COLO668 (cell line): ENCODE results near the gene SIGLEC15.
"Not testable (repeated sequence)": the region's sequence is repeated elsewhere in the genome, so short reads cannot be mapped to it uniquely, and the experiment has no call there.

Experiments
- DNase-seq: peaks from one replicate; lab custom pipeline; 2025; ENCODE audit not compliant: unreplicated experiment; lab: John Stamatoyannopoulos, UW

SIGLEC15 gene

DNA sequence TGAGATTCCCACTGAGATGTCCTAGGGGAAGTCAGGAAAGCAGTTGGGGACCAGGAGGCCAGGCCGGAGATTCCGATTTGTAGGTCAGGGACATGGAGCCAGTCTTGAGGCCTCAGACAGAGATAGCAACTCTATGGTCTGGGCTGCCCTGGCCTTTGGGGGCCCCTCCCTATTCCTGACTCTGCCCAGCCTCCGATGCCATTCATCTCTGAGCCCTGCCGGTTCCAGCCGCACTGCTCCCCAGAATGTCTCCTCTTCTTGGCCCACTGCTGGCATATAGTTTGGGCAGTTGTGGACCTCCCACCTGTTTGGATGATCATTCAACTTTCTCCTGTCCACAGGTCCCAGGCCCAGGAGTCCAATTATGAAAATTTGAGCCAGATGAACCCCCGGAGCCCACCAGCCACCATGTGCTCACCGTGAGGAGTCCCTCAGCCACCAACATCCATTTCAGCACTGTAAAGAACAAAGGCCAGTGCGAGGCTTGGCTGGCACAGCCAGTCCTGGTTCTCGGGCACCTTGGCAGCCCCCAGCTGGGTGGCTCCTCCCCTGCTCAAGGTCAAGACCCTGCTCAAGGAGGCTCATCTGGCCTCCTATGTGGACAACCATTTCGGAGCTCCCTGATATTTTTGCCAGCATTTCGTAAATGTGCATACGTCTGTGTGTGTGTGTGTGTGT is 16.4 kb downstream of the SIGLEC15 start:
- DNase-seq, result no peak

DNA sequence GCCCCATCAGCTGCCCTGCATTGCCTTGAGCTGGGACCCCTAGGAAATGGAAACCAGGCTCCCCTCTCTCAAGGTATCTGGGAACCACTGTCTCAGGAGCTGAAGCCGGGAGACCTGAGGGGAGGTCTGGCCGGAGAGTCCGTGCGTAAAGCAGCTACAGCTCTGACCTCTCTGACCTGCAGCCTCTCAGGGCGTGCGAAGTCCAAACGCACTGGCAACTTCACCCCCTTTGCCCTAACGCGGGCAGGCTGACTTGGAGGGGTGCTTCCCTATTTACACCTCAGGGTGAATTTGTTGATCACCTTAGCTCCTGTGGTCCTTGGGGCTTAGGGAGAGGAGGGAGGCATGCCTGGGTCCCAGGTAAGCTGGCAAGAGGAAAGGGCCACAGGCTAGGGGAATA is 17.5 kb downstream of the SIGLEC15 start:
- DNase-seq, result no peak

DNA sequence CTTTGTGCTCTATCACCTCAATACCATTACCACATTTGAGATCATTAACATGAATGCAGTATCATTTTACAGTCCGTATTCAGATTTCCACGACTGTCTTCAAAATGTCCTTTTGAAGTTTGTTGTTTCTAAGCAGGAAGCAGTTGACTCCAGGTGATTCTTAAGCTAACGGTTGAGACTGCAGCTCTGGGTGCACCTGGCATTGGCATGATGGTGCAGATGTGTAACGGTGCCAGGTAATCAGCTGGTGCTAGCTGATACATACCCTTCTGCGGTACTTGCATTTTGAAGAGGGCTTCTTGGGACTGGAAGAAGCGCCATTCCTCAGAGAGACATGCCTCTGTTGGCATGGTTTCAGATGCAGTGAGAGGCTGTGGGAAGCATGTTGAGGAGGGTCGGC is 19.5 kb downstream of the SIGLEC15 start:
- no peak for DNase-seq

DNA sequence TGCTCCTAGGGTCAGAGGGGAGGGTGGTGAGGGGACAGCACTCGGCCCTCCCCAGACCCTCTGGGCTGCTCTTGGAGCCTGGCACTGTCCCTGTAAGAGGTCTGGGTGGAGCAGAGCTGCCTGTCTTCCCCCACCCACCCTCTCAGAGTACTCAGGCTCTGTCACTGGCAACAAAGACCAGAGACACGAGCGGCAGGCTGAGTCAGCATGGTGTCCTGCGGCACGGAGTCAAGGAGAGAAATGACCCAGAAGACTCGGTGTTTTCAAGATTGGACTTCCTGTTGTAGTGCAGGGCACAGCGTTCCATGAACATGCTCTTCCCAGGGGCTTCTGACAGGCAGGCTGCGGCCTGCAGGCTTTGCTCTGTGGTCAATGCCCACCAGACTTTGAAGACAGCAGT is 19.9 kb downstream of the SIGLEC15 start:
- DNase-seq, result no peak

DNA sequence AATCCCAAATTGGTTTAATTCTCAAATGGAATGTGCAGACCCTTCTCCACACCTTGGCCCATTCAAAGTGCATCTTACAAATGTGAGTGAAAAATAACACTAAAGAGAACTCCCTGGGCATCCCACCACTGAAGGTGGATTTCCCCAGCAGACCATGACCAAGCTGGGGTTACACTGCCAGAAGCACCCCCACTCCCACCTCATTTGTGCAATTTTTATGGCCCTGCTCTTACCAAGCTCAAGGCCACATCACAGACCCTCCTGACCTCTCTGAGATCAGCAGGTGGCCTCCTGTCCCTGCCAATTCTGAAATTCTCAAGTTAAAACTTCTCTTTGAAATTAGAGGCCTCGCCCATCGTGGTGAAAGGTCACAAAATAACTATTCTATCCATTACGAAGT is 21.6 kb downstream of the SIGLEC15 start:
- no peak for DNase-seq

DNA sequence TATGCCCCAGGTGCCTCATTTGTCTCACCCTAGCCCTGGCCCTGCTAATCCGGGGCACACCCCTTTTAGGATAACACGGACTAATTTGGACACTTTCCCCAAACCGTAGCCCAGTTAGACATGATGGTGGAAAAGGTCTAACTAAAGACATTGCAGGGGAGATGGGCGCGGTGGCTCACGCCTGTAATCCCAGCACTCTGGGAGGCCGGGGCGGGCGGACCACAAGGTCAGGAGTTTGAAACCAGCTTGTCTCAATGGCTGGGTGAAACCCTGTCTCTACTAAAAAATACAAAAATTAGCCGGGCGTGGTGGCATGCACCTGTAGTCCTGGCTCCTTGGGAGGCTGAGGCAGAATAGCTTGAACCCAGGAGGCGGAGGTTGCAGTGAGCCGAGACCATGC is 23.2 kb downstream of the SIGLEC15 start:
- DNase-seq, result not testable (repeated sequence)

DNA sequence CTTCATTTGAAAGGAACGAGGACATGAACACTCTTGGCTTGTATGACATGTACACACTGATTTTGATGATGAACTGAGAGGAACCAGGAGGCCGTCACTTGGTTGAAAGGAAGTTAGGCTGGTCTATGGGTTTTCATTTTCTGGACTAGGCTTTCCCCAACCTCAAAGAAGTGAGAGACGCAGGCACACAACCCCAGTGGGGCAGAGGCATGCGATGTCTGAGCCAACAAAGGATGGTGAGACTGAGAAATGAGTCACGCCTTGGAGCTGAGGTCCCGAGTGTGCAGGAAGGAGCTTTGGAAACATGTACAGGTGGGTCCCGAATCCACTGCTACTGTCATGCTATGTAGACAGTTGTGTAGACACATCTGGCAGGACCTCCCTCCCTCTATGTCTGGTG is 24.1 kb downstream of the SIGLEC15 start:
- no peak for DNase-seq

DNA sequence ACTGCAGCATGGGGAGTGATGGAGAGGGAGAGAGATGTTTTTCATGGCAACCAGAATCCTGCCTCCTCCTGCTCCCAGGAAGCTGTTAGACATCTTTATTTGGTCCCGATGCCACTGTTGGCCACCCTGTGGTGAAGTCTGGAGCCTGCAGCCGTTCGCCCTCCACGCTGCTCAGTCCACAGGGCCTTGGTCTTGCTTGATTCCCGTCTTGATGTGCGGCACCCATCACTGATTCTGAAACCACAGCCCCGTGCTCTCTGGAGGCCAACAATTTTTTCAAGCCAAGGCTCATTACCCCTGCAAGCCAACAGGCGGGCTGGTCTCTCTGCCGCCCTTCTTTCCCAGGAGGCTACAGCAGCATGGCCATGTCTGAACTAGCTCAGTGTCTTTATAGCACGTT is 24.5 kb downstream of the SIGLEC15 start:
- DNase-seq, result no peak

DNA sequence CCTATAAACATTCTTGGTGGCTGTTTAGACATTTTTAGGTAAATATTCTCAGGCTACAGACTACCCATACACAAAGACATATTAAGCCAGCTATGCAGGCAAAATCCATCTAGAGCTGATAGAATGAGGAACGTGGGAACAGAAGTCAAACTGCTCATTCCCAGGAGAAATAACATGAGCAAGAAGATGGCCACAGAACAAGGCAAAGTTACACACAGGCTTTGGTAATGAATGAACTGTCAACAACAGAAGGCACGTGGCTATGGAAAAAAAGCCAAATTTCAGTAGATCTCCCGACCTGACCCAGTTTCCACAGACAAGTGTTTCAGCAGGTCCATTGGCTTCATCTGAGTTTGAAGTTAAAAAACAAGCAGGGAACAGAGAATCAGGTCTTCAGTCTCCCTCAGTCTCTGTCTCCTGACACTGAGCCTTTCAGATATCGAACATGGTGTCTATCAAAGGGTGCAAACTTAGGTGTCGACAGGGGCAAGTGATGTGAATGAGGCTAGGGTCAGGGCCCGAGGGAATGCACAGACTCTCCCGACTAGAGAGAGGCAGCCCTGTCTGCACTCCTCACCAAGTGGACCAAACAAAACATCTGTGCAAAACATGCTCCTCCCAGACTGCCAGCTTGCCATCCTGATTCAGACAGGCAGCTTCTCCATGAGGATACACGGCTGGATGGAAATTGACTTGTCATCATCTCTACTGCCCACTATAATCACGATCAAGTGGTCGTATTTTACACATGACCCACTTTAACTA is 25.9 kb downstream of the SIGLEC15 start:
- DNase-seq, result no peak

DNA sequence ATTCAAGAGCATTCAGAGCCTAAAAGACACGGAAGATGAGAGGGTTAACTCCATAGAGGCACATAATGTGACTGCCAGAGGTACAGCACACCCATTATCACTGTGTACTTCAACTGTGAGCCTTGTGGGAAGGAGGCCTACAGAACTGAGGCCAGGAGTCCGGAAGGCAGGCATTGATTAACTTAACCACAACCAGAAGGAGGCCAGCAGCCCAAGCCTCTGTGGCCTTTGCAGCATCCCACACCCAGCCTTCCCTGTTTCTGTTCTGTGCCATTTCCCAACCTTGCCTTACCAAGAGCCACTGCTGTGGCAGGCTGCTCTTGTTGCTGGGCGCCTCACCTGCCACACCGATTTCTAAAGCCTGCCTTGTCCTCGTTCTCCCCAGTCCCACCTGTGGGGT is 27.2 kb downstream of the SIGLEC15 start:
- no peak for DNase-seq

DNA sequence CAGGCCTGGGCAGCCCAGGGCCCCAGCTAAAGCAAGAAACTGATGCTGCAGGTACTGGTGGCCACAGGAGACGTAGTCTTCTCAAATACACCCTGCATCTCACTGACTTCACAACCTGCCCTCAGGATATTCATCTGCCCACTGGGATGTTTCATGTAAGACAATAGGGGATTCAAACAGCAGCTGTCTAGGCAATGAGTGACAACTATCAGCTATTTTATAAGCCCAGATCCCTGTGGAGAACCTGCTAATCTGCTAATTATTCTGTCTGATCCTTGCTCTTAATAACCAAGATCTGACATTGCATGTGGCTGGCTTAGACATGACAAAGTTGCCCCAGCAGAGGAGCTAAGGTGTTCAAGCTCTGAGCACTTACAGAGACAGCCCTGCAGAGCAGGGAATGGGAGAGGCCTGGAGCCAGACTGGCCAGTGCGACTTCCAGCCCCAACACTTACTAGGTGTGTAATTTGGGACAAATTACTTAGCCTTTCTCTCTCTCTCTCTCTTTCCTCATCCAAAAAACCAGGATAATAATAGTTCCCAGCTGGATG is 28.6 kb downstream of the SIGLEC15 start:
- no peak for DNase-seq

DNA sequence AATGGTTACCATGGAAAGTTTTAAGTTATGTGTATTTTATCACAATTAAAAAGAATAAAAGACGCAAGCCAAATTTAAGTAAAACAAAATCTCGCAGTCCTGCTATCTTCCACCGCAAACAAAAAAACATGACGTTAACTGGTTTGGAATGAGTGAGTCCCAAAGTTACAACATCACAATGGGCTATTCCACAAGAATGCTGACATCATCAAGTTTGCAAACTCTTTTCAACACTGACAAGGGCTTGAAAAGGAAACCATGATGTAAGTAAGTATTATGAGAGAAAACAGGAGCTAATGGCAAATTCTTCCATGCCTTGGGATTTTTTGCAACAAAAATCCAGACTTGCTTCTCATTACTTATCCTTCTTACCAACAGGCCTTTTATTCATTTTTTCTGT is 31.1 kb downstream of the SIGLEC15 start:
- no peak for DNase-seq

DNA sequence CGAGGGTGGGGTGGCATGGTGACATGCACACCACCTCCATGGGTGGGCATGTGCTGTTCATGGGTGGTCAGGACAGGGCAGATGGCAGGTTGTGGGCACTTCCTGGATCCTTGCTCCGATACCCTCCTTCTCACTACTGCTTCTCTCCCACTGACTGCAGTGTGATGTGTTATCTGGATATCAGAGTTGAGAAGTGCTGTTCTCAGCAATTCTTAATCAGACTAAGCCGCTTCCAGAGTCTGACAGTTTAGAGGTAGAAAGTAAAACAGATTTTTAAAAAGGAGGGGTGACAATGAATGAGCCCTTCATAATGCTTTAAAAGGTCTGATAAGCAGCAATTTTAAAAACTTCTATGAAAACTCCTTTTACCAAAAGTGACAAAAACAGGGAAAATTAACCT is 33.9 kb downstream of the SIGLEC15 start:
- DNase-seq, result no peak

DNA sequence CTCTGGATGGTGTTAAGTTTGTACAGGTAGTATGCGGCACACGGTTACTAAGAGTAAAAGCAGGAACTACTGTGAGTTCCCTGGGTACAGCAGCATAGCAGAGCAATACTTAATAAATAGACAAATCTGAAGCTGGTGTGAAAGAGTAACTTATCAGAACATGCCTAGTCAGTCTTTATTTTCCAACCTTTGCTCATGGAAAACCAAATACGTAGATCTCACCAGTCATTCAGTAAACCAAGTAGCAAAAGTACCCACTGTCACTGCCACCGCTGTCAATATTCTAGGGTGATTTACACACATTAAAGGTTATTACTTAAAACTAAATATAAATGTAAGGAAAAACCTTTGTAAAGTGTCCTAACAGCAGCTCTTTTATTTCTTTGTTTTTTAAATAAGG is 35.0 kb downstream of the SIGLEC15 start:
- no peak for DNase-seq

DNA sequence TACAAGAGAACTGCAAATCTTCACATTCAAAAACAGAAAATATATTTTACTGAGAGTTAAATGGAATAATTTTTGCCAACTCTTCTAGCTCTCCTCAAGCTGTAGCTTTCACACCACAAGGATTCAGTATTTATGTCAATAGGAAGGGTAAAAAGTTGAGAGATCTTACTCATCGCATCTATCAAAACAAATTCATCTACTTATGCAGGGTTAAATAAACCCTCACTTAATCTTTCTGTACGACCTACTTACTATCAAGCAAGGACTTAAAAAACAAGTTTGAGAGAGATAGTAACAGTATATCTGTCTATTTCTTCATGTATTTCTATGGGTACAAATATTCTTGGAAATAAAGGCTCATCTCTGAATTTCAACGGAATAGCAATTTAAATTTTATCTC is 35.5 kb downstream of the SIGLEC15 start:
- DNase-seq, result no peak

DNA sequence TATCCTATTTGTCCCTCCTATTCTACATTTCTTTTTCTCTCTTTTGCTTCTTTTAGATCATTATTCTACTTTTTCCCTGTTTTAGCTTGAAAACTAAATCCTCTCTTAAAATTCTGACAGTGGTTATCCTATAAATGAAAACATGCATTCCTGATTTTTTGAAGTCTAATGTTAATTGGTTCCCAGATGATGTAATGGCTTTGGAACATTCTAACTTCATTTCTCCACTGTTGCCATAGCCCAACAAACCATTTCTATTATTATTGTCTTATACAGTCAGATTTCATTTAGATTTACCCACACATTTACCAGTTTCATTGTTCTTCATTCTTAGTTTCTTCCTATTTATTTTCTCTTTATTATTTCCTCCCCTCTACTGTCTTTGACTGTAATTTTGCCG is 36.5 kb downstream of the SIGLEC15 start:
- no peak for DNase-seq

DNA sequence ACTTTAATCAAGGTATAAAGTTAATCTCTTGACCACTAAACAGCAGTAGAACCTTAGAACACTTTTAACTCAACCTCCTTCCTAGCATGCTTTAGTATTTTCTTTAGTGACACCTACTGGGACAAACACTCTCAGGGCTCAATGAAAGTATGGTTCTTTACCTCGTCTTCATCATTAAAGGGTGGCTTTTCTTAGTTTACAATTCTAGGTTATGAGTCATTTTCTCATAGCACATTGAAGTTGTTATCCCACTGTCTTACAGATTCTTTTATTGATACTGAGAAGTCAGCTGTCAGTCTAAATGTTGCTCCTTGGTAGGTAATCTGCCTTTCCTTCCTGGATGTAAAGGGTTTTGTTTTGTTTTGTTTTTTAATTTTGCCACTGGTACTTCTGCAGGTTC is 38.0 kb downstream of the SIGLEC15 start:
- no peak for DNase-seq

DNA sequence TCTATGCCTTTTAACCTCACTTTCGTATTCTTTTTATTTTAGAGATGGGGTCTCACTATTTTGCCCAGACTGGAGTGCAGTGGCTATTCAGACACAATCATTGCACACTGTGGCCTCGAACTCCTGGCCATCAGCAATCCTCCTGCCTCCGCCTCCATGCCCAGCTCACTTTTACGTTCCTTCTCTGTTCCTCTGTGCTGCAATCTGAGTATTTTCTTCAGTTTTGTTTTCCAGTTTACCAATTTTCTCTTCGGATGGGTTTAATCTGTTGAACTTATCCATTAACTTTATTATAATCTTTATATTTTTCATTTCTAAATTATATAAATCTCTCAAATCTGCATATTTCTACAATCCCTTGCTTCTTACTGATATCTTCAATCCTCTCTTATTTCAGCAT is 38.6 kb downstream of the SIGLEC15 start:
- DNase-seq, result no peak

DNA sequence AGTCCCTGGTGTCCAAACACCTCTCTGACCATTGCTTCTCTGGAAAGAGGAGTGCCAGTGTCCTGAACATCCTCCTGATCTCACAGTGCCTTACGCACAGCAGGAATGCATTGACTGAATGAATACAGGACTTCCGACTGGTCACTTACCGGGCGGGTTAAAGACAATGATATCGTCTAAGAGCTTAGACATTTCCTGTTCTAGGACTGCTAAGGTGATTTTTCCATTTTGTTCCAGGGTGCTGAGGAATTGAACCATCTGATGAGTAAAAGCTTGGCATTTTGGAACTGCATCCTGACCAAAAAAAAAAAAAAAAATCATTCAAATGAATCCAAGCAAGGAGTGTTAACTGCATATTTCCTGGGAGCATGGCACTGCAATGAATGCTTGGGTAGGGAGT is 40.0 kb downstream of the SIGLEC15 start:
- no peak for DNase-seq

DNA sequence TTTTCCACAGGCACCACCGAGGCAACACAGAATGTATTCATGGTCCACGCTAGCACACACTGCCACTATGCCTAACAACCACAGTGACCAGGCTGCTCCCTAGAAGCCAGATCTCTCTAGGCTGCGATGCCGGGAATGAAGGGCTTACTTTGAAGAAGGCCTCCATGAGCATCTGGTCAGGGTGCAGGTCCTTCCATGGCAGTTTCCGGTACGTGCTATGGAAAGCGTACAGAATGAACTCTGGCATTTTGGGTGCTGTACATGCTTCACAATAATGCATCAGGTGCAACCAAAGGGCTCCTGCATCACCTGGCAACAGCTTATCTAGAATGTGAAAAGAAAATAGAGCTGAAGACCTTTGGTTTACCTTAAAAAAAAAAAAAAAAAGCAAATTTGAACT is 44.9 kb downstream of the SIGLEC15 start:
- no peak for DNase-seq

DNA sequence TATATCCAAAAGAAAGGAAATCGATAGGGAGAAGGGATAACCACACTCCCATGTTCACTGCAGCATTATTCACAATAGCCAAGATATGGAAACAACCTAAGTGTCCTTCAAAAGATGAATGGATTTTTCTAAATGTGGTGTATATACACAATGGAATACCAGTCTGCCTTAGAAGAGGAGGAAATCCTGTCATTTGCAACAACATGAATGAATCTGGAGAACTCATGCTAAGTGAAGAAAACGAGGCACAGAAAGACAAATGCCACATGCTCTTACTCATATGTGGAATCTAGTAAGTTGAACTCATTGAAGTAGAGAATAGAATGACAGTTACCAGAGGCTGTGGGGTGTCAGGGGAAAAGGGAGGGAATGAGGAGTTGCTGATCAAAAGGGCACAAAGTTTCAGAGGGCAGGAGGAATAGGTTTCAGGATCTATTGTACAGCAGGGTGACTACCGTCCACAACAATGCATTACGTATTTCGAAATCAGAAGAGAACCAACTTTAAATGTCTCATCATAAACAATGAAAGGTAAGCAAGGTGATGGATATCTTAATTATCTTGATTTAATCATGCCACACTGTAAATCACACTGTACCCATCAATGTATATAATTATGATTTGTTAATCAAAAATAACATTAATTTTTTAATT is 46.1 kb downstream of the SIGLEC15 start:
- DNase-seq, result no peak
